Measurements from ENCODE around the gene PODXL.

PODXL gene

DNA sequence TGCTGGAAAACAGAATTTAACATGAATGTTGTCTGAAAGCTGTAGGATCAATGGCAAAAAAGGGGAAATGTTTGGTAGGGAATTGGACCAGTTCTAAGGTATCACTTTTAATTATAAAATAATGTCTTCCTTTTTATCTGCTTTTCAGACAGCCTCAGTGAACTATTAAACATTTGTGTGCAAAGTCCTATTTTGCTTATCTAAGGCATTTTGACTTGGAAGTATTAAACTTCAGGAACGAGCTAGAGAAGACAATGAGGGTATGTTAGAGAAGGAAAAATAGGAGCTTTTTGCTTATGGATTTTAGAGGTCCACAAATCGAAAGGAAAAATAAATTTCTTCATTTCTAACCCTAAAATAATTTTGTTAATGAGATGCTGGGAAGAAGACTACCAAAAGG, 63.3 kb downstream of the PODXL start:
- TF ChIP-seq, protein P1, sequence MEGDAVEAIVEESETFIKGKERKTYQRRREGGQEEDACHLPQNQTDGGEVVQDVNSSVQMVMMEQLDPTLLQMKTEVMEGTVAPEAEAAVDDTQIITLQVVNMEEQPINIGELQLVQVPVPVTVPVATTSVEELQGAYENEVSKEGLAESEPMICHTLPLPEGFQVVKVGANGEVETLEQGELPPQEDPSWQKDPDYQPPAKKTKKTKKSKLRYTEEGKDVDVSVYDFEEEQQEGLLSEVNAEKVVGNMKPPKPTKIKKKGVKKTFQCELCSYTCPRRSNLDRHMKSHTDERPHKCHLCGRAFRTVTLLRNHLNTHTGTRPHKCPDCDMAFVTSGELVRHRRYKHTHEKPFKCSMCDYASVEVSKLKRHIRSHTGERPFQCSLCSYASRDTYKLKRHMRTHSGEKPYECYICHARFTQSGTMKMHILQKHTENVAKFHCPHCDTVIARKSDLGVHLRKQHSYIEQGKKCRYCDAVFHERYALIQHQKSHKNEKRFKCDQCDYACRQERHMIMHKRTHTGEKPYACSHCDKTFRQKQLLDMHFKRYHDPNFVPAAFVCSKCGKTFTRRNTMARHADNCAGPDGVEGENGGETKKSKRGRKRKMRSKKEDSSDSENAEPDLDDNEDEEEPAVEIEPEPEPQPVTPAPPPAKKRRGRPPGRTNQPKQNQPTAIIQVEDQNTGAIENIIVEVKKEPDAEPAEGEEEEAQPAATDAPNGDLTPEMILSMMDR (IDR thresholded peaks at IDR 0.05; ENCODE audit: low read depth, low read length), result no peak
- no peak overlapping the region for H3K4me3 ChIP-seq (ENCODE audit: low read depth, low read length)
- in situ Hi-C loops (cut with HindIII; ENCODE audit: low sequenced_read_pairs), result no loop called here
- no peak for DNase-seq (ENCODE audit: low read depth, low spot score)

DNA sequence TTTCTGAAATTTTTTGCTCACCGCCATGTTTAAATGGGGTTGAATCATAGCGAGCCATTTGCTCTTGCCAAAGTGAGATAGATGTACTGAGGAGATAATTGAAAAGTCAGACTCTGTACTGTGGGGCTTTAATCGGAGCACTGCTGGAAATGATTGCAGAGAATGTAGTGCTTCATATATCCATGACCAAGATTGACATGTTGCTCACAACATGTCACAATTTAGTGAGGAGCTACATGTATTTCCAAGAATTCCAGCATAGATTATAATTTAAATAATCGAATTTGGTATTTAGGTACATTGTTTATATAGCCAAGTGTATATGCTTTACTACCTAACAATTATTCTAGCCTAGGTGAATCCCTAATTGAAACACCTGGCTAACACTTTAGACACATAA, 66.5 kb downstream of the PODXL start:
- DNase-seq (ENCODE audit: low read depth, low spot score), result no peak
- TF ChIP-seq, protein P1 (IDR thresholded peaks at IDR 0.05; ENCODE audit: low read depth, low read length), result no peak
- in situ Hi-C loops (cut with HindIII; ENCODE audit: low sequenced_read_pairs), result no loop called here
- no peak overlapping the region for H3K4me3 ChIP-seq (ENCODE audit: low read depth, low read length)

DNA sequence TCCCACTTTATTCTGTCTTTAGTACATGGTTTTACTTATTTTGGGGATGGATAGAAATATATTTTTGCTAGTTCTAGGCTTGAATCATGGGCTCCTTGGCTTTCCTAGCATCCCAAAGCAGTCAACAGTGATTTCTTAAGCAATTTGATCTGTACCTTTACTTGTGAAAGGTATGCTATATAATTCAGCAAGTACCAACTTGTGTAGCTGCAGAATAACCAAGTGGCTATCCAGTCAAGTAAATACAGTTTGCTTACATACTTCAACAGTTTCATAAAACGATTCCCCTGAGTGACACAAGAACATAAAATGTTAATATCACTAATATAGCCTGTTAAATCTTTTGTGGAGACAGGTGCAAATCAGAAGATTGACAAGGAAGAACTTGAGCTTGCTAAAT, 67.2 kb downstream of the PODXL start:
- H3K4me3 ChIP-seq (ENCODE audit: low read depth, low read length), result no peak overlapping the region
- TF ChIP-seq, protein P1 (IDR thresholded peaks at IDR 0.05; ENCODE audit: low read depth, low read length), result no peak
- in situ Hi-C loops (cut with HindIII; ENCODE audit: low sequenced_read_pairs), result no loop called here
- no peak for DNase-seq (ENCODE audit: low read depth, low spot score)

DNA sequence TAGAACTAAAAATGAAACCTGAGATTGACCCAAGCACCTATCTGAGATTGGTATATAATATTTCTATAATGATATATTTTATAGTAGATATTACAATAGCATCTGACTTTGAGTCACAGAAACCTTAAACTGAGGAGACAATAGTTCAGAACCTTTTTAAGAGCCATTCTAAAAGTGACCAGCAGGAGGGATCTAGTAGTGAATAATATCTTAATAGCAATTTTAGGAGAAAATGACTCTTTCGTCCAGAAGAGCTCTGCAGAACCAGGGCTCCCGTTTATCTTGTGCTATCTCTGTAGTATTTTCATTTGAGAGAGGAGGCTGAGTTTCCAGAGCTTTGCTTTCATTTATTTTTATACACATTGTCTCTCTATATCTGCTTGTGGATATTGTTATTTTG, 68.1 kb downstream of the PODXL start:
- DNase-seq (ENCODE audit: low read depth, low spot score), result no peak
- TF ChIP-seq, protein P1 (IDR thresholded peaks at IDR 0.05; ENCODE audit: low read depth, low read length), result peak; percentile 23
- in situ Hi-C loops (cut with HindIII; ENCODE audit: low sequenced_read_pairs), result no loop called here
- no peak overlapping the region for H3K4me3 ChIP-seq (ENCODE audit: low read depth, low read length)

DNA sequence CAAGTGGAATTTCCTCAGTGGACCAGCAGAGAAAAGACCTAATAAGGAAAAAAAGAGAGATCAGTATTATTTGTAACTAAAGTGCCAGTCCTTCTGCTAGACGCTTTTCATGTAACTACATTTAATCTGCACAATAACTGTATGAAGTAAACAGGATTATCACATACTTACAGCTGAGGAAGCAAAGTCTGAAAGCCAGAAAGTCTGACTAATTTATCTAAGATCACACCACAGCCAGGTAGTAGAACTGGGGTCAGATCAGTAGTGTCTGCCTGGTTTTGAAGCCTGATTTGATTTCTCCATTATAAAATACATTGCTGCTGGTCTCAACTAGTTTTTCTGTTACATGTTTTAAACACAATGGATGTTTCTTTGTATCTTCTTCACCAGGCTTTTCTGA, 69.2 kb downstream of the PODXL start:
- H3K4me3 ChIP-seq (ENCODE audit: low read depth, low read length), result no peak overlapping the region
- in situ Hi-C loops (cut with HindIII; ENCODE audit: low sequenced_read_pairs), result no loop called here
- DNase-seq (ENCODE audit: low read depth, low spot score), result no peak
- TF ChIP-seq, protein P1 (IDR thresholded peaks at IDR 0.05; ENCODE audit: low read depth, low read length), result no peak

DNA sequence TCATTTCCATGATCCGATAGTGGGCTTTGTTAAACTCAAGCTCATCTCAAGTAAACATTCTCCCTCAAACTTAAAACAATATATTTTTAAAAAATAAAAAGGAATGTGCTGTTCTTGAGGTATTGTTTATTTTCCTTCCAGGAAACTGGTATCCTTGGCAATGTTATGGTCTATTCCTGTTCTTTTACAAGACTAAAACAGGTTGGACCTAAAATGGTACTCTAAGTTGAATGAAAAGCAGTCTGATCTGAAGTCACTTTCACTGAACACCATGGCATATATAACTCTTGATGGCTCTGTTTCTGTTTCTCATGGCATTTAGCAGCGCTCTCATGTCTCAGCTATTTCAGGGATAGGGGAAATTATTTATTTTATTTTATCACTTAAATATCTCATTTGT, 70.1 kb downstream of the PODXL start:
- TF ChIP-seq, protein P1 (IDR thresholded peaks at IDR 0.05; ENCODE audit: low read depth, low read length), result no peak
- no peak overlapping the region for H3K4me3 ChIP-seq (ENCODE audit: low read depth, low read length)
- in situ Hi-C loops (cut with HindIII; ENCODE audit: low sequenced_read_pairs), result no loop called here
- DNase-seq (ENCODE audit: low read depth, low spot score), result no peak

DNA sequence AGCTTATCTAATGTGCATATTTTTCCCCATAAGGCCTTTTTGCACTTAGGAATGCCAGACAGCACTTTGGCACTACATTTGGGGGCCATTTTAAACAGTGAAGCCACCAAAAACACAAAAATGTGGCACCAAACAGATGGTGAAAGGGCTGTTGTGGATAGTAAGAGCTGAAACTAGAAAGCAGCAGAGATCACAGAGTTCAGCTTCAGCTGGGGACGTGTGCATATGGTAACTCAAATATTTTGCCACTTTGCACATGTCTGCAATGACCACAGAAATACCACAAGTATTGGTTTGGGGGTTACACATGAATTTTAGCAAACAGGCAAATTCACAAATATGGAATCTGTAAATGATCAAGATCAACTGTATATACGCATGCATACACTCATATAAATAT, 72.8 kb downstream of the PODXL start:
- no peak overlapping the region for H3K4me3 ChIP-seq (ENCODE audit: low read depth, low read length)
- DNase-seq (ENCODE audit: low read depth, low spot score), result no peak
- in situ Hi-C loops (cut with HindIII; ENCODE audit: low sequenced_read_pairs), result no loop called here
- TF ChIP-seq, protein P1 (IDR thresholded peaks at IDR 0.05; ENCODE audit: low read depth, low read length), result no peak
